ENCODE measurements around the gene EXOC4.
A peak's percentile ranks its signal among the peaks of the same experiment; 100 is the strongest.

Gene EXOC4

GRCh38 chr7:134030460-134030865, 777.6 kb downstream of the EXOC4 start (continued):
- TF ChIP-seq ZNF692 (tag by site-specific recombination; IDR thresholded peaks at IDR 0.05) (no peak), ZNF398 (tag by site-specific recombination; IDR thresholded peaks at IDR 0.05) (no peak), ZBTB21 (tag by site-specific recombination; IDR thresholded peaks at IDR 0.05) (no peak), PRDM6 (tag by site-specific recombination; IDR thresholded peaks at IDR 0.05) (no peak), ZNF837 (tag by site-specific recombination; IDR thresholded peaks at IDR 0.05) (no peak), ZNF664 (tag by site-specific recombination; IDR thresholded peaks at IDR 0.05) (no peak), ZNF157 (tag by site-specific recombination; IDR thresholded peaks at IDR 0.05) (no peak), SCRT1 (tag by site-specific recombination; IDR thresholded peaks at IDR 0.05; ENCODE audit: borderline replicate concordance) (no peak), KLF16 (tag by site-specific recombination; IDR thresholded peaks at IDR 0.05) (no peak)

- Histone ChIP-seq H3K27ac (ENCODE audit: extremely low read depth, low read depth, low read length) (no peak overlapping the region), H3K4me3 (ENCODE audit: low read depth, low read length) (no peak overlapping the region), H3K36me3 (ENCODE audit: control insufficient read depth in 2 of 2, insufficient read depth in 1 of 2, low read length in 2 of 2) (no peaks in the 10 kb centered on the region), H3K4me1 (ENCODE audit: control insufficient read depth, insufficient read depth, low read length) (no peaks in the 10 kb centered on the region), H3K9me3 (ENCODE audit: control insufficient read depth, insufficient read depth, low read depth, low read length) (no peaks in the 10 kb centered on the region)
- TF ChIP-seq ZNF302 (tag by site-specific recombination; IDR thresholded peaks at IDR 0.05; ENCODE audit: low read depth) (no peak), IKZF3 (tag by site-specific recombination; IDR thresholded peaks at IDR 0.05) (no peak), ZNF433 (tag by site-specific recombination; IDR thresholded peaks at IDR 0.05; ENCODE audit: low read depth) (no peak), ZNF521 (tag by site-specific recombination; IDR thresholded peaks at IDR 0.05) (no peak), ZNF354C (tag by site-specific recombination; IDR thresholded peaks at IDR 0.05; ENCODE audit: borderline replicate concordance, low read depth) (no peak), ZNF248 (tag by site-specific recombination; IDR thresholded peaks at IDR 0.05) (no peak), ZIC2 (tag by site-specific recombination; IDR thresholded peaks at IDR 0.05) (peak; percentile 55), BCL6B (tag by site-specific recombination; IDR thresholded peaks at IDR 0.05) (0 out of 2 replicates have a peak, but pooled peaks have one; percentile 15), YY2 (tag by site-specific recombination; IDR thresholded peaks at IDR 0.05) (no peak), ZNF654 (tag by site-specific recombination; IDR thresholded peaks at IDR 0.05; ENCODE audit: low read depth) (peak; percentile 15; the same call in 1 of the 2 replicates), MEIS1 (CRISPR knock-in tag; IDR thresholded peaks at IDR 0.05; ENCODE audit: borderline replicate concordance) (no peak), ZNF768 (tag by site-specific recombination; IDR thresholded peaks at IDR 0.05) (no peak), SCRT2 (tag by site-specific recombination; IDR thresholded peaks at IDR 0.05) (peak; percentile 53), ZFP37 (tag by site-specific recombination; IDR thresholded peaks at IDR 0.05) (no peak), SP7 (tag by site-specific recombination; IDR thresholded peaks at IDR 0.05) (no peak), ZNF24 (tag by site-specific recombination; IDR thresholded peaks at IDR 0.05) (no peak), ZNF416 (tag by site-specific recombination; IDR thresholded peaks at IDR 0.05) (no peak), TCF7L2 (IDR thresholded peaks at IDR 0.05; ENCODE audit: borderline replicate concordance, low read depth, low read length) (no peak)
- POLR2A ChIA-PET = no interaction called here
- CTCF ChIA-PET = interaction anchor here (0.6 to 1.9 kb wide), 7 partner anchors 9 to 1458 kb away, joined by 3 to 5 read pairs (median 3); no protein-coding TSS in a partner anchor
These were observed 779.1 kb downstream of the EXOC4 start for GRCh38 chr7:134031835-134032617.
